BE2C (cell line): Measurements from ENCODE around the gene HLA-DRB5.

ENCODE experiments used
- DNase-seq: peaks from one replicate; pipeline ENCODE4 v3.0.0-alpha.2; 2020
- H3K27me3 ChIP-seq: fragments of 250-450 bp; sonication (Bioruptor Pico); 2 replicates; pipeline ENCODE4 v1.5.1; 2020; ENCODE audit warnings: mild to moderate bottlenecking
- H3K36me3 ChIP-seq: fragments of 250-450 bp; sonication (Bioruptor Pico); 2 replicates; pipeline ENCODE4 v1.5.1; 2020; ENCODE audit warnings: mild to moderate bottlenecking
- H3K4me1 ChIP-seq: fragments of 250-450 bp; sonication (Bioruptor Pico); 2 replicates; pipeline ENCODE4 v1.5.1; 2020
- H3K4me3 ChIP-seq: 2 replicates; pipeline ENCODE4 v1.5.1; 2011; ENCODE audit warnings: low read depth, low read length
- H3K9me3 ChIP-seq: fragments of 250-450 bp; sonication (Bioruptor Pico); 2 replicates; pipeline ENCODE4 v1.5.1; 2020
- CTCF ChIP-seq: IDR thresholded peaks from 2 replicates; pipeline ENCODE4 v1.5.1; 2012; ENCODE audit warnings: mild to moderate bottlenecking, low read depth, low read length

HLA-DRB5 gene

GRCh38 chr6:32566957-32567356 is 36.9 kb upstream of the HLA-DRB5 start:
- no peaks in the 10 kb centered on the region for H3K36me3 ChIP-seq
- no peak for TF ChIP-seq CTCF
- DNase-seq: no peak

GRCh38 chr6:32565511-32565910 is 35.4 kb upstream of the HLA-DRB5 start:
- Histone ChIP-seq H3K36me3 (no peaks in the 10 kb centered on the region), H3K4me3 (no peak overlapping the region), H3K4me1 (no peaks in the 10 kb centered on the region), H3K27me3 (peaks cover 5% of the 10 kb centered on the region; the same call in 1 of the 2 replicates), H3K9me3 (no peaks in the 10 kb centered on the region)
- TF ChIP-seq CTCF: no peak
- no peak for DNase-seq

More at GRCh38 chr6:32566957-32567356, 36.9 kb upstream of the HLA-DRB5 start:
- Histone ChIP-seq H3K27me3 (peaks cover 5% of the 10 kb centered on the region; the same call in 1 of the 2 replicates), H3K9me3 (no peaks in the 10 kb centered on the region), H3K4me1 (no peaks in the 10 kb centered on the region), H3K4me3 (no peak overlapping the region)

DNA sequence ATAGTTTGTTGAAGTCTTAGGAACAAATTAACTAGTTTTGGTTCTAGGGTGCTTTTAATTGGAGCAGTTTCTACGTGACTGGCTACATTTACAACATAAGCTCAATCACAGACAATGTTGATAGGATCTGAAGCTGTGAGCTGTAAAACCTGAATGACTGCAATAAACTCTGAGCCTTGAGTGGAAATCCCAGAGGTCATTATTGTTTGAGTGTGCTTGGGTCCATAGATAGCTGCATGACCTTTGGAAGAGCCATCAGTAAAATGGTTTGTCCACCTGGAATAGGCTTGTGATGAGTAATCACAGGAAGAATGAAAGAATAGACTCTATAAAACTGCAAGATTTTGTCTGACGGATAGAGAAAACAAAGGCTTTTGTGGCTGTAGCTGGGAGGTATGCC is 32.9 kb upstream of the HLA-DRB5 start:
- no peak for DNase-seq
- no peak for TF ChIP-seq CTCF
- peaks cover 8% of the 10 kb centered on the region for H3K27me3 ChIP-seq
- no peak overlapping the region for H3K4me3 ChIP-seq
- no peaks in the 10 kb centered on the region for H3K4me1 ChIP-seq
- H3K9me3 ChIP-seq: no peaks in the 10 kb centered on the region
- H3K36me3 ChIP-seq: no peaks in the 10 kb centered on the region

GRCh38 chr6:32559747-32560146 is 29.7 kb upstream of the HLA-DRB5 start:
- H3K9me3 ChIP-seq: no peaks in the 10 kb centered on the region
- H3K36me3 ChIP-seq: no peaks in the 10 kb centered on the region
- TF ChIP-seq CTCF: no peak
- DNase-seq: no peak
- peaks cover 11% of the 10 kb centered on the region for H3K27me3 ChIP-seq
- no peak overlapping the region for H3K4me3 ChIP-seq
- H3K4me1 ChIP-seq: no peaks in the 10 kb centered on the region

DNA sequence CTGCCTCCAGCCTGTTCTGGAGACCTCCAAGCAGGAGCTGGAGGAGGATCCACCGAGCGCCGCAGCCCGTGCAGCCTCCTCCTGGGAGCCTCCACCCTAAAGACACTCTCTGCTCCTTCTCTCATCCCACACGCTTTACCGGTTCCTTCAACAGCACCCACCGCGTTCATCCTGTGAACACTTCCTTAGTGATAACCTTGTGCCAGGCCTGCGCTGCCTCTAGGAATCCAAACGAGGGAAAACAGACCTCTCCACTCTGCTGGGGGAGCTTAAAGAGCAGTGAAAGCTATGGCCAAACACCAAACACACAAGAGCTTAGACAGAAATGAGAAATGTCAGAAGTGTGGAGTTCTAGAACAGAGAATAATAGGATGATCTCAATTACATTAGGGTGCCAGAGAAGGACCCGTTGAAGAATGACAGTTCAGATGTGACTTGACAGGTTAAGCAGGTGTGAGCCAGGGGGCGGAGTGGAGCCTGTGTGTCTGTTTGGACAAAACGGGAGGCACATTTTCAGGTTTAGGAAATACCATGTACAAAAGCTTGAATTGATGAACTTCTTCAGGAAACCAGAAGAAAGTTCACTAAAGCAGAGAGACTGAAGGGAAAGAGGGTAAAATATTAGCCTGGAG is 28.5 kb upstream of the HLA-DRB5 start:
- TF ChIP-seq CTCF: no peak
- no peak for DNase-seq
- Histone ChIP-seq H3K4me1 (no peaks in the 10 kb centered on the region), H3K9me3 (no peaks in the 10 kb centered on the region), H3K4me3 (no peak overlapping the region), H3K36me3 (no peaks in the 10 kb centered on the region), H3K27me3 (peaks cover 11% of the 10 kb centered on the region)

DNA sequence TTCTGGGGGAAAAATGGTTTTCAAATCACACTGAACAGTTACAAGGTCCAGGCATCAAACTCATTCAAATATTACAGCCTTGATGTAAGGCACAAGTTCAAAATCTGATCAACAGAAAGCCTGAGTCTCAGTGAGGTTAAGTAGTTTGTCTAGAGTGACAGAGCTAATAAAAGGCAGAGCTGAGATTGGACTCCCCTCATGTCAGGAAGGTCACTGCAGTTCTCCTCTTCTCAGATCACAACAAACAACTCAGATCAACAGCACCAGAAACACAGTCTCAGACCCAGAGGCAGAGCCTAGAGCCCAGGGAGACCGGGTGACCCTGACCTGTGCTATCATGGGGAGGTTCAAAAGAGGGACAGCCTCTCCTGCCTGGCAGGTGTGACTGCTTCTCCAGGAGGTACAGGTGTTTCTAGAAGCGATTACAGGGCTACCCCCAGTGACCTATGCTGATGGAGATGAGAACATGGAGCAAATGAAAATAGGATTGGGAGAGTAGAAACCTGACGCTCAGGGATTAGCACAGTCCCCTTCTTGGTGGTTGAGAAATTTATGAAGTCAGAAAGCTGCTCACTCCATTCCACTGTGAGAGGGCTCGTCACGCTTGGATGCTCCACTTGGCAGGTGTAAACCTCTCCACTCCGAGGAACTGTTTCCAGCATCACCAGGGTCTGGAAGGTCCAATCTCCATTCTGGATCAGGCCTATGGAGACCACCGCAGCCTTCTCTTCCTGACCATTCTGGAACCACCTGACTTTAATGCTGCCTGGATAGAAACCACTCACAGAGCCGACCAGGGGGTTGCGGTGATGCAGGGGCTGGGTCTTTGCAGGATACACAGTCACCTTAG is 24.3 kb upstream of the HLA-DRB5 start:
- Histone ChIP-seq H3K9me3 (no peaks in the 10 kb centered on the region), H3K36me3 (no peaks in the 10 kb centered on the region), H3K4me3 (no peak overlapping the region), H3K27me3 (peaks cover 6% of the 10 kb centered on the region), H3K4me1 (no peaks in the 10 kb centered on the region)
- TF ChIP-seq CTCF: no peak
- no peak for DNase-seq
